Esophagus mucosa (tissue), 1 donor: Measurements from ENCODE around the gene POU3F1. TPM values are rescaled to one million over a fixed set of nuclear protein-coding genes. Genes with fewer than 3 reads are reported as not detected.

ENCODE experiments used
- ATAC-seq: fragments of 200-7000 bp; cut with Tn5 transposase; one replicate; pipeline ENCODE4 v1.9.1; 2020
- total RNA-seq: library from RNA; stranded (reverse); gene quantifications from one replicate; pipeline ENCODE4 v1.2.4, GENCODE V29; 2023
- donor health status: DM: yes; HTN: yes; CAD: no.

The POU3F1 gene
- total RNA-seq, 1 donor from 2014 or later = 6.0 TPM

- ATAC-seq = peak; percentile 57
Measured at GRCh38 chr1:38073534-38074301, 27.1 kb upstream of the POU3F1 start.

- no peak for ATAC-seq
Measured at GRCh38 chr1:38072858-38073257, 26.3 kb upstream of the POU3F1 start.

GRCh38 chr1:38071312-38072256 lies 25.0 kb upstream of the POU3F1 start:
- peak; percentile 64 for ATAC-seq

GRCh38 chr1:38068980-38069340 lies 22.4 kb upstream of the POU3F1 start:
- no peak for ATAC-seq

GRCh38 chr1:38068220-38068979 lies 21.8 kb upstream of the POU3F1 start:
- no peak for ATAC-seq

- ATAC-seq = peak; percentile 73
Measured at GRCh38 chr1:38064197-38064903, 17.8 kb upstream of the POU3F1 start.

GRCh38 chr1:38063616-38064015 lies 17.0 kb upstream of the POU3F1 start:
- ATAC-seq = no peak

- no peak for ATAC-seq
Measured at GRCh38 chr1:38062361-38063288, 16.0 kb upstream of the POU3F1 start.

GRCh38 chr1:38061883-38062328 lies 15.3 kb upstream of the POU3F1 start:
- peak; percentile 39 for ATAC-seq

GRCh38 chr1:38061290-38061689 lies 14.7 kb upstream of the POU3F1 start:
- no peak for ATAC-seq

GRCh38 chr1:38060498-38060897 lies 13.9 kb upstream of the POU3F1 start:
- ATAC-seq = no peak

GRCh38 chr1:38059635-38060250 lies 13.2 kb upstream of the POU3F1 start:
- peak; percentile 33 for ATAC-seq

GRCh38 chr1:38055965-38056364 lies 9.4 kb upstream of the POU3F1 start:
- no peak for ATAC-seq

- no peak for ATAC-seq
Measured at GRCh38 chr1:38055398-38055797, 8.8 kb upstream of the POU3F1 start.

- no peak for ATAC-seq
Measured at GRCh38 chr1:38053416-38054091, 7.0 kb upstream of the POU3F1 start.

- peak; percentile 46 for ATAC-seq
Measured at GRCh38 chr1:38052750-38053415, 6.3 kb upstream of the POU3F1 start.

- ATAC-seq = no peak
Measured at GRCh38 chr1:38051079-38051543, 4.5 kb upstream of the POU3F1 start.

- no peak for ATAC-seq
Measured at GRCh38 chr1:38050397-38051078, 3.9 kb upstream of the POU3F1 start.
